Left ventricle myocardium inferior (tissue), 1 donor: ENCODE measurements around the gene LRMDA. TPM values are rescaled to one million over a fixed set of nuclear protein-coding genes. Genes with fewer than 3 reads are reported as not detected.

Experiments
- DNase-seq: peaks from one replicate; pipeline ENCODE4 v3.0.0-alpha.2; 2020
- H3K27ac ChIP-seq: fragments of 200-600 bp; replicated peaks from 2 replicates; pipeline ENCODE4 v1.8.0; 2021
- H3K27me3 ChIP-seq: fragments of 200-600 bp; 2 replicates; pipeline ENCODE4 v1.8.0; 2021; ENCODE audit warnings: low read depth
- H3K36me3 ChIP-seq: fragments of 200-600 bp; 2 replicates; pipeline ENCODE4 v1.8.0; 2021
- H3K4me1 ChIP-seq: fragments of 200-600 bp; 2 replicates; pipeline ENCODE4 v1.8.0; 2021
- H3K4me3 ChIP-seq: fragments of 200-600 bp; 2 replicates; pipeline ENCODE4 v1.8.0; 2021; ENCODE audit warnings: mild to moderate bottlenecking, moderate library complexity
- H3K9me3 ChIP-seq: fragments of 200-600 bp; replicated peaks from 2 replicates; pipeline ENCODE4 v1.8.0; 2021
- intact Hi-C: fragments of 100-400 bp; cut with micrococcal nuclease; formaldehyde crosslinking; loops from one replicate; pipeline ENCODE4 v1.11.0; 2022
- total RNA-seq: library from RNA; stranded (reverse); fragmentation: NEBNext Ultra II Directional; extraction: Animal tissue kit (Norgen Biotek cat#: 25700); gene quantifications from one replicate; pipeline ENCODE4 v1.2.1, GENCODE V29; 2021
- TF ChIP-seq, protein P1 (sequence below): fragments of 200-600 bp; IDR thresholded peaks from 2 replicates; pipeline ENCODE4 v1.8.0; 2021; ENCODE audit warnings: antibody characterized with exemption, mild to moderate bottlenecking, borderline replicate concordance
- donor health status: DM: no; HTN: yes; CAD: no; lungs with severe emphysema.

The LRMDA gene
- total RNA-seq, 1 donor from 2014 or later: 18.7 TPM

DNA sequence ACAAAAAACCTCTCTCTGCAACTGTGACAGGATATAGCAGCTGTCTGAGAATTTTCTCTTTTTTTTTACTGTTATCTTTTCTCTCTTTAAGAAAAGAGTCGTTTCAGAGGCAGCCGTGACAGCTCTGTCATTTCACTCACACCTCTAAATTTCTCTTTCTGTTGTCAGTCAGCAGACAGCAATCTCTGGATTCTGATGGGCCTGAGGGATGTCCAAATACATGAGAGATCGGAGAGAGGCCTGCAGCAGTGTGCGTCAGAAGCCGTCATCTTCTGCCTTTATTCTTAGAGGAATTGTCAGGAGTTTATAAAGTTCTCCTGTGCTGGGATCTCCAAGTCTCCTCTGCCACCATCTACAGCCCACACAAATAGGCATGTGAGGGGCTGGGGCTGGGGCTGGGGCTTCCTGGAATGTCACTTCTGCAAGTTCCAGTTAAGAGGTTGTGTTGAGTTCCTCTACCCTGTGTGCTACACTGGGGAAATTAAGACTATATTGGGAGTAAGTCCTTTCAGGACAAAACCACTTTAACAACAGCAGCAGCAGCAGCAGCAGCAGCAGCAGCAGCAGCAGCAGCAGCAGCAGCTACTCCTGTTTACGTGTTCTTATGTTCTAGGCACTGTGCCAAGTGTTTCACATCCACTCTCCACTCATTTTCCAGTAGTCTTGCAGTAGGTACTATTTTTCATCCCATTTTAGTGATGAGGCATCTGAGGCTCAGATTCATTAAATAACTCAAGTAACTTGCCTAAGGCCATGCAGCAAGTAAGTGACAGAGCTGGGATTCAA lies 541.3 kb downstream of the LRMDA start:
- TF ChIP-seq, protein P1, sequence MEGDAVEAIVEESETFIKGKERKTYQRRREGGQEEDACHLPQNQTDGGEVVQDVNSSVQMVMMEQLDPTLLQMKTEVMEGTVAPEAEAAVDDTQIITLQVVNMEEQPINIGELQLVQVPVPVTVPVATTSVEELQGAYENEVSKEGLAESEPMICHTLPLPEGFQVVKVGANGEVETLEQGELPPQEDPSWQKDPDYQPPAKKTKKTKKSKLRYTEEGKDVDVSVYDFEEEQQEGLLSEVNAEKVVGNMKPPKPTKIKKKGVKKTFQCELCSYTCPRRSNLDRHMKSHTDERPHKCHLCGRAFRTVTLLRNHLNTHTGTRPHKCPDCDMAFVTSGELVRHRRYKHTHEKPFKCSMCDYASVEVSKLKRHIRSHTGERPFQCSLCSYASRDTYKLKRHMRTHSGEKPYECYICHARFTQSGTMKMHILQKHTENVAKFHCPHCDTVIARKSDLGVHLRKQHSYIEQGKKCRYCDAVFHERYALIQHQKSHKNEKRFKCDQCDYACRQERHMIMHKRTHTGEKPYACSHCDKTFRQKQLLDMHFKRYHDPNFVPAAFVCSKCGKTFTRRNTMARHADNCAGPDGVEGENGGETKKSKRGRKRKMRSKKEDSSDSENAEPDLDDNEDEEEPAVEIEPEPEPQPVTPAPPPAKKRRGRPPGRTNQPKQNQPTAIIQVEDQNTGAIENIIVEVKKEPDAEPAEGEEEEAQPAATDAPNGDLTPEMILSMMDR: no peak
- H3K4me1 ChIP-seq: peaks cover 18% of the 10 kb centered on the region
- no peaks in the 10 kb centered on the region for H3K27me3 ChIP-seq
- no peak overlapping the region for H3K4me3 ChIP-seq
- peak overlapping the region; percentile 50 for H3K27ac ChIP-seq
- no peaks in the 10 kb centered on the region for H3K36me3 ChIP-seq
- DNase-seq: no peak
- intact Hi-C loops: no loop called here
- no peaks in the 10 kb centered on the region for H3K9me3 ChIP-seq

DNA sequence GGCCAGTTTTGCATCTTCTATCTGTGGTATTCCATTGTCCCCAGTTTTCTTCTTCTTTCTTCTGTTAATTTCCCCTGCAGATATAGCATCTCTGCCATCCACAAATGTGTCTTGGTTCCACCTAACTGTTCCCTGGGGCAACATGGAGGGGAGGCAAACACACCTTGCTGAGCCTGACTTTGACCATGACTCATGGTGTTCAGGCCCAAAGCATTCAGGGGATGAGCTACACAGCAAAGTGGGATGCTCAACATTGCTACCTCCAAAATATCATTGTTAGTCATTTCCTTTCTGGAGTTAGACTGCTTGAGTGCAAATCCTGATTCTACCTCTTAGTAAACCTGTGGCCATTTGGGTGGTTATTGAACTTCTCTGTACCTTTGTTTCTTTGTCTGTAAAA lies 542.7 kb downstream of the LRMDA start:
- intact Hi-C loops: no loop called here
- H3K27me3 ChIP-seq: no peaks in the 10 kb centered on the region
- H3K36me3 ChIP-seq: no peaks in the 10 kb centered on the region
- no peaks in the 10 kb centered on the region for H3K9me3 ChIP-seq
- H3K4me3 ChIP-seq: no peak overlapping the region
- peaks cover 18% of the 10 kb centered on the region for H3K4me1 ChIP-seq
- TF ChIP-seq, protein P1: no peak
- H3K27ac ChIP-seq: no peak overlapping the region
- no peak for DNase-seq

DNA sequence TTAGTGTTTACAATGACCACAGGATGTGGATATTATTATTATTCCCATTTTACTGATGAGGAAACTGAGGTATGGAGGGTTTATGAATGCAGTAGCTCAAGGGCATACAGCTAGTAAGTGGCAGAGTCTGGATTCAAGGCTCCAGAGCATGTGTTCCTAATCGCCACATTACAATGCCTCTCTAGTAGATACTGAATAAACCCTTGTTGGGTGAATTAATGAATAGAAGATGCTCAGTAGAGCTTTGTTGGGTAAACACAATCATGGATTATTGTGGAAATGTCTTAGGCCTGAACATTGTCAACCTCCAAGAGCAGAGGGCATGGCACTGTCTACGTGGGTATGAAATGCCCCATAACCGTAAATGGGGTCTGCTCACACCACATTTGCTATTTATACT lies 545.3 kb downstream of the LRMDA start:
- no peak overlapping the region for H3K27ac ChIP-seq
- H3K4me3 ChIP-seq: no peak overlapping the region
- no peak for DNase-seq
- TF ChIP-seq, protein P1: no peak
- peaks cover 11% of the 10 kb centered on the region for H3K4me1 ChIP-seq
- no peaks in the 10 kb centered on the region for H3K27me3 ChIP-seq
- H3K36me3 ChIP-seq: no peaks in the 10 kb centered on the region
- intact Hi-C loops: no loop called here
- H3K9me3 ChIP-seq: no peaks in the 10 kb centered on the region

DNA sequence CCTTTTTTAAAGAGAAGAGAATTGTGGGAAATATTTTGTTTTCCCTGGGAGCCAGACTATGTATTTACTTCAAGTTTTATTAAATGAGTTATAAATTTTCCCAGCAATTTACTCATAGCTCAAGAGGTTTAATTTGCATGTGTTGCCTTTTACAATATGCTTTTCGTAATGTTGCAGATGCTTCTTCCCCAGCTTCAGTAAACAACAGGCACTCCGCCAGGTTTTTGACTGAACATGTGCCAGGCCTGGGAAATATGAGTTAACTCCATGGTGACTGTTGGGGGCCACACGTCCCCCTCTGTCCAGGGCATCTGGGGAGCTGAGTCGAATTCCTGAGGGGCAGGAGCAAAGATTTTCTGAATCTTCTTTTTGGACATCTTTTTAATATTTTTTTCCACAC lies 545.7 kb downstream of the LRMDA start:
- H3K4me1 ChIP-seq: peaks cover 11% of the 10 kb centered on the region
- DNase-seq: no peak

DNA sequence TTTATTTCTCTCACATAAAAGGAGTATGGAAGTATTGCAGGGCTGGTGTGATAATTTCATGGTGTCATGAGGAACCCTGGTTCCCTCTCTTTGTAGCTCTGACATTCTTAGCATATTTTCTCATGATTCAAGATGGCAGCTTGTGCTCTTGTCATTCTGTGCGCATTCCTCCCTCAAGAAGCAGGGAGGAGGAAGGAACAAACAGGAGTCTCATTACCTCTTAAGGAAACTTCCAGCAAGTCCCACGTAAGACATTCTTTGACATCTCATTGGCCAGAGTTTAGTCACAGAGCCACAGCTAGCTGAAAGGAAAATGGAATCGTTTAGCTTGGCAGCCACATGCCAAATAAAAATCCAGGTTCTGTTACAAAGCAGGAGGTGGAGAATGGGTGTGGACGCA lies 546.8 kb downstream of the LRMDA start:
- TF ChIP-seq, protein P1: no peak
- Histone ChIP-seq H3K27me3 (no peaks in the 10 kb centered on the region), H3K4me1 (peaks cover 1% of the 10 kb centered on the region), H3K4me3 (no peak overlapping the region), H3K36me3 (no peaks in the 10 kb centered on the region), H3K27ac (no peak overlapping the region), H3K9me3 (no peaks in the 10 kb centered on the region)
- intact Hi-C loops: no loop called here
- DNase-seq: no peak

More for the DNA sequence above, 545.7 kb downstream of the LRMDA start:
- H3K9me3 ChIP-seq: no peaks in the 10 kb centered on the region
- H3K27ac ChIP-seq: no peak overlapping the region
- no peaks in the 10 kb centered on the region for H3K27me3 ChIP-seq
- TF ChIP-seq, protein P1: no peak
- no peak overlapping the region for H3K4me3 ChIP-seq
- H3K36me3 ChIP-seq: no peaks in the 10 kb centered on the region
- intact Hi-C loops: no loop called here
